Coronary artery (tissue), 2 donors: ENCODE data around the gene TMEM132C.
"Not testable (repeated sequence)": the region's sequence is repeated elsewhere in the genome, so short reads cannot be mapped to it uniquely, and the experiment has no call there.

Source experiments
- DNase-seq: peaks from one replicate; pipeline ENCODE4 v3.0.0-alpha.2; 2017; ENCODE audit warnings: low spot score
- H3K27ac ChIP-seq, 2 donors: fragments of 200-600 bp; sonication (generic); one replicate each; pipeline ENCODE4 v1.5.1; 2016 to 2019
- H3K4me3 ChIP-seq: fragments of 200-600 bp; sonication (generic); 2 replicates; pipeline ENCODE4 v1.5.1; 2016; ENCODE audit warnings: mild to moderate bottlenecking, moderate library complexity
- TF ChIP-seq, protein P1 (sequence below): fragments of 200-600 bp; sonication (generic); IDR thresholded peaks from one replicate; pipeline ENCODE4 v1.5.1; 2019; ENCODE audit warnings: antibody characterized with exemption

The TMEM132C gene

GRCh38 chr12:128476266-128476665 lies 209.3 kb downstream of the TMEM132C start:
- TF ChIP-seq, protein P1, sequence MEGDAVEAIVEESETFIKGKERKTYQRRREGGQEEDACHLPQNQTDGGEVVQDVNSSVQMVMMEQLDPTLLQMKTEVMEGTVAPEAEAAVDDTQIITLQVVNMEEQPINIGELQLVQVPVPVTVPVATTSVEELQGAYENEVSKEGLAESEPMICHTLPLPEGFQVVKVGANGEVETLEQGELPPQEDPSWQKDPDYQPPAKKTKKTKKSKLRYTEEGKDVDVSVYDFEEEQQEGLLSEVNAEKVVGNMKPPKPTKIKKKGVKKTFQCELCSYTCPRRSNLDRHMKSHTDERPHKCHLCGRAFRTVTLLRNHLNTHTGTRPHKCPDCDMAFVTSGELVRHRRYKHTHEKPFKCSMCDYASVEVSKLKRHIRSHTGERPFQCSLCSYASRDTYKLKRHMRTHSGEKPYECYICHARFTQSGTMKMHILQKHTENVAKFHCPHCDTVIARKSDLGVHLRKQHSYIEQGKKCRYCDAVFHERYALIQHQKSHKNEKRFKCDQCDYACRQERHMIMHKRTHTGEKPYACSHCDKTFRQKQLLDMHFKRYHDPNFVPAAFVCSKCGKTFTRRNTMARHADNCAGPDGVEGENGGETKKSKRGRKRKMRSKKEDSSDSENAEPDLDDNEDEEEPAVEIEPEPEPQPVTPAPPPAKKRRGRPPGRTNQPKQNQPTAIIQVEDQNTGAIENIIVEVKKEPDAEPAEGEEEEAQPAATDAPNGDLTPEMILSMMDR = no peak
- H3K27ac ChIP-seq = no peak overlapping the region
- DNase-seq = peak; percentile 57
- H3K4me3 ChIP-seq = no peak overlapping the region

GRCh38 chr12:128483526-128484255 lies 216.7 kb downstream of the TMEM132C start:
- H3K27ac ChIP-seq = no peak overlapping the region
- TF ChIP-seq, protein P1 = no peak
- no peak for DNase-seq

GRCh38 chr12:128497376-128497775 lies 230.4 kb downstream of the TMEM132C start:
- not testable (repeated sequence) for H3K4me3 ChIP-seq, H3K27ac ChIP-seq
- DNase-seq = peak; percentile 5

More at GRCh38 chr12:128483526-128484255, 216.7 kb downstream of the TMEM132C start:
- H3K4me3 ChIP-seq = no peak overlapping the region

- Histone ChIP-seq H3K27ac (no peak overlapping the region), H3K4me3 (no peak overlapping the region)
- TF ChIP-seq, protein P1 = no peak
- no peak for DNase-seq
Measured at GRCh38 chr12:128507470-128507869, 240.5 kb downstream of the TMEM132C start.

GRCh38 chr12:128509170-128509569 lies 242.2 kb downstream of the TMEM132C start:
- DNase-seq = no peak
- TF ChIP-seq, protein P1 = no peak
- Histone ChIP-seq H3K4me3 (no peak overlapping the region), H3K27ac (no peak overlapping the region)

DNA sequence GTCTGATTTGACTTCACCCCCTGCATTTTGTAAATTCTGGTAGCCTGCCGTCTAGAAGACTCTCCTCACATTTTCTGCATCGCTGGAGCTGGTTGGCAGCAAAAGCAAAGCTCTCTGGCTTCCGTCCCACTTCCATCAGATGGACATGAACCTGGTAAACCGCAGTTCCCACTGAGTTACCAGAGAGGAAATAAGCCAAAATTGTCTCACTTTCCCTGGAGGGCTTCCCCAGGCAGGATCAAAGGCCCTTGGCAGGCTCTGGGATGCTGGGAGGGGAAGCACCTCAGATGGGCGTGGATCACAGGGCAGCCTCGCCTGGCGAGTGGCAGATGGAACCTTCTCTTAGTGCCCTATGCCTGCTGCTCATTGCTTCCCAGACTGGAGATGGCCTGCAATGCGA lies 243.5 kb downstream of the TMEM132C start:
- TF ChIP-seq, protein P1 = no peak
- no peak for DNase-seq
- no peak overlapping the region for H3K27ac ChIP-seq
- no peak overlapping the region for H3K4me3 ChIP-seq

DNA sequence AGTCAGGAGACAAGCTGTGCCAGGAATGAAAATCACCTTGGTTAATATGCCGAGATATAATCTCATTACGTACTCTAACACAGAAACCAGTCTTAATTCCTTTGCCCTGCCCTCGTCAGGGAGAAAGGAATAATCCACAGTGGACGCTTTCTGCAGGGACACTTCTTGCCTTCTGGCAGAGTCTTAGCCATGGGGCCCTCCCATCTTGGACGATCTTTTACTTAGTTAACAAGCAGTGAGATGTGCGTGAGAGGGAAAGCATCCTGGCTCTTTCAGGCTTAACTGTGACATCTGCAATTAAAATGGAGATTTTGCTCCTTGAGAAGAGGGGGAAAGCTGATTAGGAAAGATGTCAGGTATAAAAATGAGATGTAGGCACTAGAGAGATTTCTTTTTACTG lies 246.4 kb downstream of the TMEM132C start:
- Histone ChIP-seq H3K27ac (no peak overlapping the region), H3K4me3 (no peak overlapping the region)
- DNase-seq = no peak
- TF ChIP-seq, protein P1 = no peak
